Hepatocyte (in vitro differentiated cells): ENCODE results near the gene TMEM117. TPM values are rescaled to one million over a fixed set of nuclear protein-coding genes. Genes with fewer than 3 reads are reported as not detected.

Source experiments
- DNase-seq: peaks from one replicate; pipeline ENCODE4 v3.0.0-alpha.2; 2016; ENCODE audit warnings: low spot score
- H2AFZ ChIP-seq: fragments of 200-600 bp; sonication (generic); 2 replicates; pipeline ENCODE4 v1.6.0; 2016; ENCODE audit warnings: antibody characterized with exemption, mild to moderate bottlenecking
- H3K27ac ChIP-seq: fragments of 200-600 bp; sonication (generic); 2 replicates; pipeline ENCODE4 v1.5.1; 2016; ENCODE audit warnings: mild to moderate bottlenecking
- H3K27me3 ChIP-seq: fragments of 200-600 bp; sonication (generic); 2 replicates; pipeline ENCODE4 v1.6.1; 2016
- H3K36me3 ChIP-seq: fragments of 200-600 bp; sonication (generic); replicated peaks from 2 replicates; pipeline ENCODE4 v1.5.1; 2016; ENCODE audit warnings: low read depth; ENCODE audit not compliant: insufficient read depth
- H3K4me1 ChIP-seq: fragments of 200-600 bp; sonication (generic); 2 replicates; pipeline ENCODE4 v1.5.1; 2016; ENCODE audit warnings: mild to moderate bottlenecking, moderate library complexity; ENCODE audit not compliant: insufficient read depth
- H3K4me2 ChIP-seq: fragments of 200-600 bp; sonication (generic); 2 replicates; pipeline ENCODE4 v1.6.0; 2016
- H3K4me3 ChIP-seq: fragments of 200-600 bp; sonication (generic); 2 replicates; pipeline ENCODE4 v1.5.1; 2016; ENCODE audit warnings: mild to moderate bottlenecking
- H3K79me2 ChIP-seq: fragments of 200-600 bp; sonication (generic); 2 replicates; pipeline ENCODE4 v1.6.0; 2017; ENCODE audit warnings: mild to moderate bottlenecking
- H3K9me2 ChIP-seq: fragments of 200-600 bp; sonication (generic); replicated peaks from 2 replicates; pipeline ENCODE4 v1.6.0; 2017; ENCODE audit warnings: mild to moderate bottlenecking; ENCODE audit not compliant: insufficient read depth
- H3K9me3 ChIP-seq: fragments of 200-600 bp; sonication (generic); 2 replicates; pipeline ENCODE4 v1.5.1; 2016; ENCODE audit warnings: low read depth, mild to moderate bottlenecking
- H4K20me1 ChIP-seq: fragments of 200-600 bp; sonication (generic); 2 replicates; pipeline ENCODE4 v1.6.0; 2016; ENCODE audit warnings: mild to moderate bottlenecking; ENCODE audit not compliant: insufficient read depth, poor library complexity, severe bottlenecking
- EZH2 ChIP-seq: fragments of 200-600 bp; sonication (generic); IDR thresholded peaks from 2 replicates; pipeline ENCODE4 v1.6.1; 2016; ENCODE audit warnings: antibody characterized with exemption, mild to moderate bottlenecking, borderline replicate concordance
- EZH2phosphoT487 ChIP-seq: fragments of 200-600 bp; sonication (generic); IDR thresholded peaks from one replicate; pipeline ENCODE4 v1.6.1; 2018; ENCODE audit warnings: antibody characterized with exemption, mild to moderate bottlenecking, low read depth, moderate library complexity; ENCODE audit not compliant: unreplicated experiment, severe bottlenecking
- WGBS: methylation state at CpG from one replicate; pipeline ENCODE4 v1.1.6; 2016; ENCODE audit warnings: low lambda C conversion rate; ENCODE audit errors: missing lambda C conversion rate; 5-methylcytosine and 5-hydroxymethylcytosine counted together
- polyA plus RNA-seq: library from polyadenylated mRNA; unstranded; fragments of >200 nt; fragmentation: Nextera tagmentation; extraction: Ambion mirVana; gene quantifications from 2 replicates; pipeline ENCODE4 v1.2.1, GENCODE V29; 2016
- total RNA-seq: library from RNA; depleted of rRNA; stranded (reverse); fragments of >200 nt; gene quantifications from 2 replicates; pipeline ENCODE4 v1.2.3, GENCODE V29; 2014
- TF ChIP-seq, protein P1 (sequence below): fragments of 200-600 bp; sonication (generic); IDR thresholded peaks from 2 replicates; pipeline ENCODE4 v1.5.1; 2016; ENCODE audit warnings: antibody characterized with exemption, mild to moderate bottlenecking; ENCODE audit not compliant: poor library complexity

The TMEM117 gene
- total and polyA plus RNA-seq, 2 experiments from 2014 or later = 12.4 to 47.1 TPM

DNA sequence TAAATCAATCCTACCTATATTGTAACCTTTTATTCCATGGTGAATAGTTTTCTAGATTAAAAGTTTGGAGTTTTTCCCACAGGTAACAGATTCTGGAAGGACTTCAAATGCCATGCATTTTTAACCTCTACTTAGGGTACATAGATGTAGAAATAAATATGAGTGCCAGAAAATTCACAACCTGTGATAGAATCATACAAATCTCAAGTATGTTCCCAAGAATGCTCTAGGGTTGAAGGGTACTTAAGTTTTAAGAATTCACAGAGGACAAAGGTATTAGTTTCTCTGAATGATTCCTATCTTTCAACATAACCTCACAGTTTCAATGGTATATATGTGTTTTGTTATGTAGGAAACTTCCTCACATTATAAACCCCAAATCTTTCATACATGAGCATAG is 511.3 kb downstream of the TMEM117 start:
- no peak for TF ChIP-seq EZH2
- no peak for TF ChIP-seq EZH2phosphoT487
- TF ChIP-seq, protein P1, sequence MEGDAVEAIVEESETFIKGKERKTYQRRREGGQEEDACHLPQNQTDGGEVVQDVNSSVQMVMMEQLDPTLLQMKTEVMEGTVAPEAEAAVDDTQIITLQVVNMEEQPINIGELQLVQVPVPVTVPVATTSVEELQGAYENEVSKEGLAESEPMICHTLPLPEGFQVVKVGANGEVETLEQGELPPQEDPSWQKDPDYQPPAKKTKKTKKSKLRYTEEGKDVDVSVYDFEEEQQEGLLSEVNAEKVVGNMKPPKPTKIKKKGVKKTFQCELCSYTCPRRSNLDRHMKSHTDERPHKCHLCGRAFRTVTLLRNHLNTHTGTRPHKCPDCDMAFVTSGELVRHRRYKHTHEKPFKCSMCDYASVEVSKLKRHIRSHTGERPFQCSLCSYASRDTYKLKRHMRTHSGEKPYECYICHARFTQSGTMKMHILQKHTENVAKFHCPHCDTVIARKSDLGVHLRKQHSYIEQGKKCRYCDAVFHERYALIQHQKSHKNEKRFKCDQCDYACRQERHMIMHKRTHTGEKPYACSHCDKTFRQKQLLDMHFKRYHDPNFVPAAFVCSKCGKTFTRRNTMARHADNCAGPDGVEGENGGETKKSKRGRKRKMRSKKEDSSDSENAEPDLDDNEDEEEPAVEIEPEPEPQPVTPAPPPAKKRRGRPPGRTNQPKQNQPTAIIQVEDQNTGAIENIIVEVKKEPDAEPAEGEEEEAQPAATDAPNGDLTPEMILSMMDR = no peak

DNA sequence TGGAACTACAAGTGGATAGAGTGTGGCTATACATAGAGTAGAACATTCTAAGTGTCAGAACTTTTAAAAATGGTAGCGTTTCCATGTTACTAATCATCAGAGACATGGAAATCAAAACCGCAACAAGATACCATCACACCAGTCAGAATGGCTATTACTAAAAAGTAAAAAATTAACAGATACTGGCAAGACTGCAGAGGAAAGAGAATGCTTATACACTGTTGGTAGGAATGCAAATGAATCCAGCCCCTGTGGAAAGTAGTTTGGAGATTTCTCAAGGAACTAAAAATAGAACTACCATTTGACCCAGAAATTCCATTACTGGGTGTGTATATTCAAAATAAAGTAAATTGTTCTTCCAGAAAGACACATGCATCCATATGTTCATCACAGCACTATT is 521.6 kb downstream of the TMEM117 start:
- WGBS = 95% methylated on average over 2 of the region's 2 CpGs
- Histone ChIP-seq H3K9me2 (no peaks in the 10 kb centered on the region), H2AFZ (no peak overlapping the region), H3K79me2 (no peaks in the 10 kb centered on the region), H3K27me3 (no peaks in the 10 kb centered on the region), H3K27ac (no peak overlapping the region), H3K9me3 (no peaks in the 10 kb centered on the region), H3K36me3 (no peaks in the 10 kb centered on the region), H3K4me1 (no peaks in the 10 kb centered on the region), H3K4me2 (no peak overlapping the region), H4K20me1 (no peaks in the 10 kb centered on the region), H3K4me3 (no peak overlapping the region)
- no peak for TF ChIP-seq EZH2
- TF ChIP-seq EZH2phosphoT487 = no peak
- TF ChIP-seq, protein P1 = no peak
- DNase-seq = no peak

More for the DNA sequence above, 511.3 kb downstream of the TMEM117 start:
- Histone ChIP-seq H2AFZ (no peak overlapping the region), H3K27me3 (no peaks in the 10 kb centered on the region), H3K27ac (no peak overlapping the region), H3K4me1 (no peaks in the 10 kb centered on the region), H3K79me2 (no peaks in the 10 kb centered on the region), H4K20me1 (no peaks in the 10 kb centered on the region), H3K9me3 (no peaks in the 10 kb centered on the region), H3K36me3 (no peaks in the 10 kb centered on the region), H3K4me3 (no peak overlapping the region), H3K4me2 (no peak overlapping the region), H3K9me2 (no peaks in the 10 kb centered on the region)
- no peak for DNase-seq

DNA sequence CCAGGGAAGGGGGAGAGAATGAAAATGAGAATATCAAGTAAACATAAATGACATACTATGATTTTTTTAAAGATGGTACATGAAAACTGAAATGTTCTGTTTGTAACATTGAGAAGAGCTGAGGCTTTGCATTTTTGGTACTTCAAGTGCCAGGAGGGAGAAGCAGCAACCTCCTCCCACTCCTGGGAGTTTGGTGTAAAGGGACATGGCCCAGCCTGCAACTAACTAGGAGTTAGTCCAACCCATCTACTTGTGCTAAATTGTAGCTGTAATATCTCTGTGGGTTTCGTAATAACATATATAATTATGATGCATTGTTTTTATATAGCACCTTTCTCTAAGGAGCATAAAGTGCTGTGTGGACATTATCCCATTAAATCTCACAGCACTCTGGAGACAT is 522.8 kb downstream of the TMEM117 start:
- 90% methylated on average over 1 of the region's 1 CpG for WGBS
- H3K36me3 ChIP-seq = no peaks in the 10 kb centered on the region

More for the DNA sequence above, 522.8 kb downstream of the TMEM117 start:
- no peak for DNase-seq
- TF ChIP-seq EZH2 (no peak), EZH2phosphoT487 (no peak)
- TF ChIP-seq, protein P1 = no peak
- Histone ChIP-seq H3K9me2 (no peaks in the 10 kb centered on the region), H3K27ac (no peak overlapping the region), H3K9me3 (no peaks in the 10 kb centered on the region), H2AFZ (no peak overlapping the region), H3K27me3 (no peaks in the 10 kb centered on the region), H4K20me1 (no peaks in the 10 kb centered on the region), H3K4me1 (no peaks in the 10 kb centered on the region), H3K4me2 (no peak overlapping the region), H3K4me3 (no peak overlapping the region), H3K79me2 (no peaks in the 10 kb centered on the region)
